Lung (tissue), 12 donors: Measurements from ENCODE around the gene MEX3C. TPM values are rescaled to one million over a fixed set of nuclear protein-coding genes. Genes with fewer than 3 reads are reported as not detected.

Experiments used
- ATAC-seq: fragments of 200-7000 bp; cut with Tn5 transposase; one replicate; pipeline ENCODE4 v1.9.1; 2020; ENCODE audit warnings: moderate number of reproducible peaks; ENCODE audit not compliant: insufficient read depth, low FRiP score
- DNase-seq, 3 donors: peaks; one replicate each; pipeline ENCODE4 v3.0.0-alpha.2; 2013 to 2017
- H3K27ac ChIP-seq, 2 donors: one replicate each; pipeline ENCODE4 v1.5.1; 2013; ENCODE audit warnings: mild to moderate bottlenecking in 2 of 2, moderate library complexity in 2 of 2, control low read depth in 1 of 2, inconsistent platforms in 1 of 2, low read depth in 1 of 2, low read length in 1 of 2
- H3K27me3 ChIP-seq, 3 donors: one replicate each; pipeline ENCODE4 v1.5.1; 2013; ENCODE audit warnings: low read length in 2 of 3; ENCODE audit not compliant: control insufficient read depth in 3 of 3, insufficient read depth in 3 of 3
- H3K36me3 ChIP-seq, 4 donors: one replicate each; pipeline ENCODE4 v1.5.1; 2013; ENCODE audit warnings: low read length in 4 of 4, mild to moderate bottlenecking in 1 of 4, moderate library complexity in 1 of 4; ENCODE audit not compliant: control insufficient read depth in 4 of 4, insufficient read depth in 4 of 4
- H3K4me1 ChIP-seq, 5 donors: one replicate each; pipeline ENCODE4 v1.5.1; 2013; ENCODE audit warnings: low read length in 5 of 5, mild to moderate bottlenecking in 2 of 5, moderate library complexity in 1 of 5; ENCODE audit not compliant: control insufficient read depth in 5 of 5, insufficient read depth in 5 of 5
- H3K4me3 ChIP-seq: one replicate; pipeline ENCODE4 v1.5.1; 2013; ENCODE audit warnings: mild to moderate bottlenecking, control low read depth, moderate library complexity
- H3K9ac ChIP-seq, 2 donors: one replicate each; pipeline ENCODE4 v1.5.1; 2013; ENCODE audit warnings: low read length in 2 of 2, control low read depth in 1 of 2; ENCODE audit not compliant: insufficient read depth in 1 of 2
- H3K9me3 ChIP-seq, 4 donors: one replicate each; pipeline ENCODE4 v1.5.1; 2013; ENCODE audit warnings: low read length in 3 of 4, mild to moderate bottlenecking in 1 of 4, moderate library complexity in 1 of 4; ENCODE audit not compliant: control insufficient read depth in 4 of 4, insufficient read depth in 3 of 4
- CTCF ChIP-seq: IDR thresholded peaks from 2 replicates; pipeline ENCODE4 v1.5.1; 2012; ENCODE audit warnings: mild to moderate bottlenecking; ENCODE audit errors: control extremely low read depth, extremely low read depth
- WGBS, 2 donors: extraction: QIAGEN DNeasy Blood & Tissue Kit; methylation state at CpG; one replicate each; pipeline ENCODE4 v1.1.7; 2013; 5-methylcytosine and 5-hydroxymethylcytosine counted together
- polyA plus RNA-seq, 2 donors: library from polyadenylated mRNA; stranded (reverse); fragments of 200-250 nt; gene quantifications; one replicate each; pipeline ENCODE4 v1.2.1, GENCODE V29; 2013
- total RNA-seq, 2 donors: library from RNA; depleted of rRNA in 1 of 2; stranded (reverse); fragments of >200 nt in 1 of 2; gene quantifications; one replicate each; pipeline ENCODE4 v1.2.1, GENCODE V29; 2014 to 2021
- donor health status: control.
- donor health status: control.
- donor health status: Bipolar disorder and iron deficiency.
- donor health status: healthy.
- donor health status: DM: yes; HTN: yes; CAD: no.

Gene MEX3C
- total and polyA plus RNA-seq, 4 donors: 7.6 to 54.2 (median 15.8) TPM

- peak in 2 of 3 donors; percentile 41 to 44 for DNase-seq
- Histone ChIP-seq H3K9me3 (no peaks in the 10 kb centered on the region), H3K27ac (peak overlapping the region; percentile 92 to 100), H3K27me3 (no peaks in the 10 kb centered on the region), H3K36me3 (peaks cover 0 to 9% (median 0%) of the 10 kb centered on the region in 4 donors), H3K9ac (peak overlapping the region; percentile 94 to 98), H3K4me1 (peaks cover 2 to 35% (median 10%) of the 10 kb centered on the region in 5 donors), H3K4me3 (peak overlapping the region; percentile 96)
- 0% methylated on average over 54 to 66 of the region's 67 CpGs for WGBS, 2 donors
- no peak for ATAC-seq
- TF ChIP-seq CTCF: no peak
These were observed 1.2 kb downstream of the MEX3C start for GRCh38 chr18:51196118-51196810.

GRCh38 chr18:51195451-51196117, 1.9 kb downstream of the MEX3C start:
- no peak for ATAC-seq
- 1% methylated on average over 13 of the region's 13 CpGs for WGBS, 2 donors

GRCh38 chr18:51195086-51195450, 2.4 kb downstream of the MEX3C start:
- 23 to 38% methylated on average over 3 of the region's 3 CpGs for WGBS, 2 donors
- no peaks in the 10 kb centered on the region for H3K27me3 ChIP-seq
- ATAC-seq (no peak), DNase-seq (no peak)
- peak overlapping the region in 1 of 2 donors; percentile 100 for H3K27ac ChIP-seq
- H3K4me1 ChIP-seq: peaks cover 2 to 41% (median 12%) of the 10 kb centered on the region in 5 donors
- H3K9me3 ChIP-seq: no peaks in the 10 kb centered on the region
- H3K36me3 ChIP-seq: peaks cover 0 to 9% (median 1%) of the 10 kb centered on the region in 4 donors
- TF ChIP-seq CTCF: no peak
- H3K4me3 ChIP-seq: no peak overlapping the region
- H3K9ac ChIP-seq: peak overlapping the region in 1 of 2 donors; percentile 98

More at GRCh38 chr18:51195451-51196117, 1.9 kb downstream of the MEX3C start:
- DNase-seq: peak; percentile 56 to 85 (median 78)
- H3K9ac ChIP-seq: peak overlapping the region; percentile 94 to 98
- peak overlapping the region; percentile 96 for H3K4me3 ChIP-seq
- H3K27ac ChIP-seq: peak overlapping the region; percentile 92 to 100
- H3K36me3 ChIP-seq: peaks cover 0 to 9% (median 1%) of the 10 kb centered on the region in 4 donors
- peaks cover 2 to 41% (median 12%) of the 10 kb centered on the region in 5 donors for H3K4me1 ChIP-seq
- no peak for TF ChIP-seq CTCF
- H3K9me3 ChIP-seq: no peaks in the 10 kb centered on the region
- no peaks in the 10 kb centered on the region for H3K27me3 ChIP-seq
